K562 (cell line): ENCODE data around the gene FGFR4. TPM values are rescaled to one million over a fixed set of nuclear protein-coding genes. Genes with fewer than 3 reads are reported as not detected.

Experiments
- ATF2 ChIP-seq: sonication (generic); formaldehyde crosslinking; IDR thresholded peaks from 2 replicates; pipeline ENCODE4 v1.8.1; 2022; ENCODE audit warnings: missing genetic modification reagents
- CCAR2 ChIP-seq: fragments of 200-400 bp; formaldehyde crosslinking; IDR thresholded peaks from 2 replicates; pipeline ENCODE4 v1.6.1; 2017; ENCODE audit warnings: mild to moderate bottlenecking, low read depth, low read length
- DPF2 ChIP-seq: fragments of 450-650 bp; IDR thresholded peaks from 2 replicates; pipeline ENCODE4 v1.6.1; 2016
- EP400 ChIP-seq: fragments of 450-650 bp; IDR thresholded peaks from 2 replicates; pipeline ENCODE4 v1.6.1; 2017; ENCODE audit warnings: antibody characterized with exemption, mild to moderate bottlenecking, moderate library complexity
- FIP1L1 ChIP-seq: fragments of 200-400 bp; formaldehyde crosslinking; IDR thresholded peaks from 2 replicates; pipeline ENCODE4 v1.6.1; 2018; ENCODE audit warnings: mild to moderate bottlenecking, low read depth, low read length; ENCODE audit not compliant: poor library complexity, severe bottlenecking
- HDAC2 ChIP-seq: fragments of 450-650 bp; IDR thresholded peaks from 2 replicates; pipeline ENCODE4 v1.6.1; 2016; ENCODE audit warnings: mild to moderate bottlenecking
- HIVEP1 ChIP-seq: fragments of 250-450 bp; sonication (Bioruptor Pico); IDR thresholded peaks from 2 replicates; pipeline ENCODE4 v1.4.0; 2020; ENCODE audit warnings: mild to moderate bottlenecking
- HMGN3 ChIP-seq: IDR thresholded peaks from 2 replicates; pipeline ENCODE4 v1.6.1; 2011; ENCODE audit warnings: borderline replicate concordance, low read depth, mild to moderate bottlenecking, mixed read lengths, low read length; ENCODE audit not compliant: insufficient read length; ENCODE audit errors: extremely low read depth
- KLF6 ChIP-seq: fragments of 250-450 bp; sonication (Bioruptor Pico); IDR thresholded peaks from 2 replicates; pipeline ENCODE4 v1.4.0; 2020; ENCODE audit warnings: mild to moderate bottlenecking, moderate library complexity, borderline replicate concordance
- PHB2 ChIP-seq: fragments of 450-650 bp; IDR thresholded peaks from 2 replicates; pipeline ENCODE4 v1.6.1; 2017; ENCODE audit warnings: low read depth
- RREB1 ChIP-seq: fragments of 250-450 bp; sonication (Bioruptor Pico); IDR thresholded peaks from 2 replicates; pipeline ENCODE4 v1.4.0; 2020
- SIN3A ChIP-seq, 2 experiments: fragments of 150-350 bp in 1 of 2; IDR thresholded peaks; 2 replicates each; pipeline ENCODE4 v1.6.1; 2011 to 2016; ENCODE audit warnings: borderline replicate concordance in 2 of 2, low read depth in 2 of 2, low read length in 2 of 2, mild to moderate bottlenecking in 2 of 2, moderate library complexity in 2 of 2; ENCODE audit not compliant: control insufficient read depth in 1 of 2
- USF1 ChIP-seq: sonication (generic); formaldehyde crosslinking; IDR thresholded peaks from 2 replicates; pipeline ENCODE4 v1.9.0; 2022; ENCODE audit warnings: mild to moderate bottlenecking, missing genetic modification reagents
- ZBTB34 ChIP-seq: fragments of 250-450 bp; sonication (Bioruptor Pico); IDR thresholded peaks from 2 replicates; pipeline ENCODE4 v1.8.0; 2021; ENCODE audit warnings: mild to moderate bottlenecking, moderate library complexity
- polyA plus RNA-seq, 8 experiments: library from polyadenylated mRNA; depleted of rRNA in 4 of 8; stranded (reverse) in 5 of 8; unstranded in 3 of 8; fragments of >200 nt; fragmentation: Nextera tagmentation in 2 of 8; fragmentation: Illumina TruSeq in 1 of 8; extraction: Ambion mirVana in 2 of 8; extraction: Trizol in 1 of 8; gene quantifications; 2 replicates each; pipeline versions ENCODE4 v1.2.1 to v1.2.3, GENCODE V29; 2011 to 2014; ENCODE audit warnings: inconsistent platforms in 1 of 8, missing spikeins in 1 of 8
- total RNA-seq, 7 experiments: library from RNA; depleted of rRNA in 6 of 7; stranded (reverse); fragments of >200 nt in 6 of 7; fragmentation: Illumina TruSeq in 2 of 7; extraction: Trizol in 2 of 7; gene quantifications; 2 replicates each; pipeline versions ENCODE4 v1.2.1 to v1.2.3, GENCODE V29; 2011 to 2021; ENCODE audit warnings: low replicate concordance in 1 of 7

Gene FGFR4
- total and polyA plus RNA-seq, 9 of the 15 experiments (the other 6 are each of a cell fraction or from before 2014, with no cell fraction given), result 0.76 to 35.4 (median 7.5) TPM

- TF ChIP-seq ZBTB34 (CRISPR knock-in tag) (no peak), HDAC2 (0 out of 2 replicates have a peak, but pooled peaks have one; percentile 45), RREB1 (no peak), FIP1L1 (peak; percentile 86), CCAR2 (no peak), KLF6 (CRISPR knock-in tag) (no peak), HIVEP1 (CRISPR knock-in tag) (no peak), PHB2 (no peak), USF1 (CRISPR knock-in tag) (no peak), HMGN3 (peak; percentile 52), EP400 (peak; percentile 85; the same call in 1 of the 2 replicates), DPF2 (peak; percentile 42; the same call in 1 of the 2 replicates), SIN3A (IDR thresholded peaks at IDR 0.05; ENCODE audit: borderline replicate concordance in 2 of 2, control insufficient read depth in 1 of 2, low read depth in 2 of 2, low read length in 2 of 2) (peak in 1 of 2 experiments; percentile 84; a peak in 2 of 4 replicates), ATF2 (CRISPR knock-in tag) (peak; percentile 52; the same call in 1 of the 2 replicates)
Measured at GRCh38 chr5:177086654-177087397, at the start of gene FGFR4 (continued).
